Activated CD8-positive, alpha-beta T cell treated with anti-CD3 and anti-CD28 coated beads, Interleukin-2, amount 10 ng/mL, durations not matched to agents 7 days and 5 days (primary cell): ENCODE data around the gene DCST2. TPM values are rescaled to one million over a fixed set of nuclear protein-coding genes. Genes with fewer than 3 reads are reported as not detected.

ENCODE experiments used
- ATAC-seq: fragments of 150-1000 bp; cut with Tn5 transposase; one replicate; pipeline ENCODE4 v1.10.0; 2021; ENCODE audit warnings: moderate library complexity
- CTCF ChIA-PET: fragments of 350-600 bp; sonication (Branson Sonifier 250); formaldehyde crosslinking; loops from one replicate; lab custom pipeline; 2021; ENCODE audit warnings: antibody characterized with exemption; lab: Charles Lee
- POLR2A ChIA-PET: fragments of 350-600 bp; sonication (Branson Sonifier 250); formaldehyde crosslinking; loops from one replicate; lab custom pipeline; 2021; ENCODE audit warnings: antibody characterized with exemption; lab: Charles Lee
- DNase-seq: peaks from one replicate; pipeline ENCODE4 v3.0.0-alpha.2; 2020
- H3K27ac Mint-ChIP-seq: one replicate; pipeline ENCODE4 v1.8.0; 2021; ENCODE audit warnings: mild to moderate bottlenecking, mixed read lengths
- H3K27me3 Mint-ChIP-seq: one replicate; pipeline ENCODE4 v1.8.0; 2021; ENCODE audit warnings: low read depth, mixed read lengths
- H3K36me3 Mint-ChIP-seq: one replicate; pipeline ENCODE4 v1.8.0; 2021; ENCODE audit warnings: low read depth, mixed read lengths
- H3K4me1 Mint-ChIP-seq: one replicate; pipeline ENCODE4 v1.8.0; 2021; ENCODE audit warnings: low read depth, mixed read lengths
- H3K4me3 Mint-ChIP-seq: one replicate; pipeline ENCODE4 v1.8.0; 2021; ENCODE audit warnings: mild to moderate bottlenecking, mixed read lengths
- H3K9me3 Mint-ChIP-seq: one replicate; pipeline ENCODE4 v1.8.0; 2022; ENCODE audit warnings: mixed read lengths; ENCODE audit not compliant: insufficient read depth
- total RNA-seq, 2 experiments: library from RNA; stranded (reverse); gene quantifications; one replicate each; pipeline ENCODE4 v1.2.3, GENCODE V29; 2021

DCST2 gene
- total RNA-seq, 2 experiments from 2014 or later: 0.24 to 0.37 TPM

DNA sequence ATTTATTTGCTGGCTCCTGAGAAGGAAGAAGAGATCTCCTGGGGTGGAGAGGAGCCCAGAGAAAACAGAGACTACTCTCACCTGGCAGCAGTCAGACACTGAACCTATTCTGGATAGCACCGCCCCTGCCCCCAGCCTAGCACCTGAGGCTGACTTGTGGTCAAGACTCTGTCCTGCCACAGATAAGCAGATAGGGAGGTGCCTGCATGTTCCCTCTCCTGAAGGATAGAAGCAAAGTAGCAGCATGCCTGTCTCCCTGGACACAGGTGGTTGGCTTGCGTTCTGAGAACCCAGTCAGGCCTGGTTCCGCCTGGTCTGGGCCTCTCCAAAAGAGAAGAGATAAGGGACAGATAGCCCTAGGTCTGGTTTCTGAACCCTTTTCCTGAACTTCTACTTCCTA lies 43.8 kb upstream of the DCST2 start:
- Mint-ChIP-seq H3K4me1 (peaks cover 75% of the 10 kb centered on the region), H3K4me3 (no peak overlapping the region), H3K9me3 (no peaks in the 10 kb centered on the region), H3K27me3 (peaks cover 28% of the 10 kb centered on the region), H3K27ac (no peak overlapping the region), H3K36me3 (peaks cover 3% of the 10 kb centered on the region)
- ATAC-seq: no peak
- ChIA-PET POLR2A (no interaction called here), CTCF (interaction anchor here (2.3 to 10.4 kb wide), 5 partner anchors 7 to 96 kb away, joined by 9 to 112 read pairs (median 18); partner anchors contain the start of genes EFNA4 and KRTCAP2)
- DNase-seq: no peak

- peaks cover 3% of the 10 kb centered on the region for H3K36me3 Mint-ChIP-seq
- peaks cover 28% of the 10 kb centered on the region for H3K27me3 Mint-ChIP-seq
- no peak overlapping the region for H3K4me3 Mint-ChIP-seq
- H3K4me1 Mint-ChIP-seq: peaks cover 78% of the 10 kb centered on the region
- POLR2A ChIA-PET: no interaction called here
- DNase-seq (no peak), ATAC-seq (no peak)
- H3K27ac Mint-ChIP-seq: no peak overlapping the region
- H3K9me3 Mint-ChIP-seq: no peaks in the 10 kb centered on the region
- CTCF ChIA-PET: interaction anchor here (1.2 to 10.4 kb wide), 7 partner anchors 8 to 97 kb away, joined by 3 to 112 read pairs (median 16); partner anchors contain the start of genes EFNA4 and KRTCAP2
Observed at GRCh38 chr1:155076371-155076770, 42.8 kb upstream of the DCST2 start.

GRCh38 chr1:155075535-155075934 lies 42.0 kb upstream of the DCST2 start:
- ATAC-seq: no peak
- Mint-ChIP-seq H3K27me3 (peaks cover 23% of the 10 kb centered on the region), H3K36me3 (peaks cover 3% of the 10 kb centered on the region), H3K4me1 (peaks cover 79% of the 10 kb centered on the region), H3K27ac (no peak overlapping the region), H3K4me3 (no peak overlapping the region), H3K9me3 (no peaks in the 10 kb centered on the region)
- ChIA-PET POLR2A (interaction anchor here (1.4 kb wide), 1 partner anchor 97 kb away, joined by 3 read pairs; no protein-coding TSS in a partner anchor), CTCF (interaction anchor here (1.8 to 10.4 kb wide), 7 partner anchors 9 to 97 kb away, joined by 8 to 112 read pairs (median 16); partner anchors contain the start of genes ADAM15, EFNA4 and KRTCAP2)
- no peak for DNase-seq

DNA sequence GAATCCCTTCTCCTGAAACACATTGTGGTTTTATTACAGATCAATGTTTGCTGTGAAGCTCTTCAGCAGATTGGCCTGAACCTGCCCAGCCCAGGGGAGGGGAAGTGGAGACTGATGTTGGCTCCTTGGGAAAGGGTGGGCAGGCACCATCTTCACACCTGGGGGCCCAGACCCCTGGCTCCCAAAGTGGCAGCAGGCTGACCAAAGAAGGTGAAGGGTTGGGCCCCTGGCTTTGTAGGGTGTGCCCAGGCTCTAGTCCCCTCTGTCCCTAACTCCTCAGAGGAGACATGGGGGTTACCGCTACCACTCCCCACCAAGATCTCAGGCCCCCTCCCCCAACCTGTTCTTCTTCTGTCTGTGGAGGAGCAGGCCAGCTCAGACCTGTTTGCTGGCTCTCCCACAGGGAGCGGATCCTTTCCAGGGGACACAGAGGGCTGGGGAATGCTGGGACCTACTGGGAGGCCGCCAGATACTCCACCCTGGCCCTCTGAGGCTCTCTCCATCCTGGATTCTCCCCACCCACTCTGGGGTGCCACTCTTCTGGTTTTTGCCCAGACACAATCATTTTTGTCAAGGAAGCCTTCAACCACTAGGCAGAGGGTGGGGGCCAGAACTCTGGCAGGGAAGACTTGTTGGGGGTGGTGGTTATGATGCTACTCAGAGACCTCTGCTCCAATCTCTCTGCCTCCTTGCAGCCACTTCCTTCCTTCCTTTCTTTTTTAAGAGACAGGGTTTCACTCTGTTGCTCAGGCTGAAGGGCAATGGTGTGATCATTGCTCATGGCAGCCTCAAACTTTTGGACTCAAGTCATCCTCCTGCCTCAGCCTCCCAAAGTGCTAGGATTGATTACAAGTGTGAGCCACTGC lies 40.0 kb upstream of the DCST2 start:
- ATAC-seq (peak; percentile 32), DNase-seq (peak; percentile 64)
- Mint-ChIP-seq H3K4me1 (peaks cover 72% of the 10 kb centered on the region), H3K27ac (peak overlapping the region; percentile 76), H3K4me3 (peak overlapping the region; percentile 17), H3K27me3 (peaks cover 13% of the 10 kb centered on the region), H3K36me3 (peaks cover 2% of the 10 kb centered on the region), H3K9me3 (no peaks in the 10 kb centered on the region)
- ChIA-PET POLR2A (no interaction called here), CTCF (interaction anchor here (0.8 to 10.4 kb wide), 8 partner anchors 9 to 99 kb away, joined by 3 to 112 read pairs (median 11); partner anchors contain the start of genes EFNA4 and KRTCAP2)

GRCh38 chr1:155072531-155073289 lies 39.1 kb upstream of the DCST2 start:
- DNase-seq (no peak), ATAC-seq (no peak)
- POLR2A ChIA-PET: interaction anchor here (0.8 to 1.5 kb wide), 2 partner anchors 12 to 101 kb away, joined by 4 read pairs; partner anchors contain the start of gene KRTCAP2
- peaks cover 63% of the 10 kb centered on the region for H3K4me1 Mint-ChIP-seq
- H3K27ac Mint-ChIP-seq: peak overlapping the region; percentile 76
- H3K27me3 Mint-ChIP-seq: peaks cover 9% of the 10 kb centered on the region
- H3K9me3 Mint-ChIP-seq: no peaks in the 10 kb centered on the region
- CTCF ChIA-PET: interaction anchor here (1.1 to 10.4 kb wide), 6 partner anchors 11 to 100 kb away, joined by 3 to 112 read pairs (median 6); partner anchors contain the start of genes ADAM15 and KRTCAP2
- peaks cover 4% of the 10 kb centered on the region for H3K36me3 Mint-ChIP-seq
- no peak overlapping the region for H3K4me3 Mint-ChIP-seq

- peaks cover 56% of the 10 kb centered on the region for H3K4me1 Mint-ChIP-seq
- ChIA-PET CTCF (interaction anchor here (0.7 to 10.4 kb wide), 4 partner anchors 10 to 21 kb away, joined by 4 to 112 read pairs (median 12); partner anchors contain the start of gene ADAM15), POLR2A (interaction anchor here (0.8 to 1.5 kb wide), 2 partner anchors 13 to 102 kb away, joined by 4 read pairs; partner anchors contain the start of gene KRTCAP2)
- H3K27me3 Mint-ChIP-seq: peaks cover 7% of the 10 kb centered on the region
- no peaks in the 10 kb centered on the region for H3K9me3 Mint-ChIP-seq
- H3K36me3 Mint-ChIP-seq: peaks cover 9% of the 10 kb centered on the region
- H3K4me3 Mint-ChIP-seq: no peak overlapping the region
- DNase-seq (no peak), ATAC-seq (no peak)
- H3K27ac Mint-ChIP-seq: no peak overlapping the region
Observed at GRCh38 chr1:155071701-155072100, 38.1 kb upstream of the DCST2 start.

DNA sequence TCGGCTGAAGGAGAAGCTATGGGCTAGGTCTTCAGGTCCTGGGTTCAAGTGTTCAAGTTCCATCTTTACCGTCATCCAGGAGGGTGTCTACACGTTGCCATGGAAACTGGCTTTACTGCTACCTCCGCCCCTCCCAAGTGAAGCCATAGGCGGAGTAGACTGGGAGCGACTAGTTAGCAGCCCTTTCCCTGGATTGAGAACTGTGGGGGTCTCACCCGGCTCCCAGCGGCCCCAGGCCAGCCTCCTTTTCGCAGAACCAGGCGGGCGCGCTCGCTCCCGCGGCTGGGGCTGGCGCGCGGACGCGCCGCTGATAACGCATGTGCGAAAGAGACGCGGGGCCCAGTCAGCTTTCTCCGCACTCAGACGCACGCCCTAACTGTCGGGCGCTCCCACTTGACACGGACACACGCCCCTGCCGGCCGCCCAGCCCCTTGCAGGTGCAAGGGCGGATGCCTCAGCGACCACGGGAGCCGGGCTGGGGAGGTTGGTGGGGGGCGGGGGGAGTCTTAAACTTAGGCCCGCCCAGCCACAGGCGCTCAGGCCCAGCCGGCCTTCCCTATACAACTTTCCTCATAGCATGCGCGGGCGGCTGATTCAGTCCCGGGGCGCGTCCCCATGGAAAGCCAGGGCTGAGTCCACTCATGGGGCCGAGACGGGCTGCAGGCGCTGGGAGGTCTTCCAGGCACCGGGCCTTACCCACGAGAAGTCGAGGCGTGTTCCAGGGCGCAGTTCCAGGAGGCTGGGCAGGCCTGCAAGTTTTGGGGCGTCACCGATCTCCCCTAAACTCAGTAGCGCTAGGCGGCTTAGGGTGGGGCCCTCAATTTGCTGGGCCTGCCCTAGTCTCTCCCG lies 37.4 kb upstream of the DCST2 start:
- peak; percentile 85 for DNase-seq
- H3K4me3 Mint-ChIP-seq: peak overlapping the region; percentile 15
- H3K27ac Mint-ChIP-seq: no peak overlapping the region
- peaks cover 13% of the 10 kb centered on the region for H3K36me3 Mint-ChIP-seq
- ChIA-PET CTCF (interaction anchor here (0.6 to 10.4 kb wide), 8 partner anchors 9 to 102 kb away, joined by 3 to 112 read pairs (median 4); partner anchors contain the start of genes ADAM15 and KRTCAP2), POLR2A (interaction anchor here (0.5 kb wide), 1 partner anchor 10 kb away, joined by 3 read pairs; no protein-coding TSS in a partner anchor)
- H3K4me1 Mint-ChIP-seq: peaks cover 58% of the 10 kb centered on the region
- H3K27me3 Mint-ChIP-seq: peaks cover 7% of the 10 kb centered on the region
- peak; percentile 90 for ATAC-seq
- no peaks in the 10 kb centered on the region for H3K9me3 Mint-ChIP-seq

DNA sequence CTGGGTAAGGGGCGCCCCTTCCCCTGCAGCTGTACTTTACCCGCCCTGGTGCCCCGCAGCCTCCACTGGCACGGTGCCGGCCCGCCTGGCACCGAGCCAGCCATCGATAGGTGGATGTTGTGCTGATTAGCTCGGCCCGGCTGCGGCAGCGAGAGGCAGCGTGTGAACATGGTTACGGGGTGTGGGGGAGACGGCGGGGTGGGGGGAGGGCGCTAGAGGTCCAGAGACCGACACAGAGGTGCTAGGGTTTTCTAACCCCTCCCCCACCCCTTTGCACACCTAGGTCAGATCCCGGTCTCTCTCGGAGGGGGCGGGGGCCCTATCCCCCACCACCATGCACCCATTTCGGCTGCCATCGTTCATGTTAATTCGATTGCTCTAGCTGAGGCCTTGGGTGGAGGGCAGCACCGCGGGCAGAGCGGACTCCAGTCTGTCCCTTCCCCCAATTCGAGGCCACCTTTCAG lies 36.6 kb upstream of the DCST2 start:
- POLR2A ChIA-PET: interaction anchor here (0.5 kb wide), 1 partner anchor 11 kb away, joined by 3 read pairs; no protein-coding TSS in a partner anchor
- ATAC-seq (no peak), DNase-seq (no peak)
- peaks cover 54% of the 10 kb centered on the region for H3K4me1 Mint-ChIP-seq
- no peak overlapping the region for H3K27ac Mint-ChIP-seq
- H3K4me3 Mint-ChIP-seq: peak overlapping the region; percentile 15
- H3K27me3 Mint-ChIP-seq: peaks cover 7% of the 10 kb centered on the region
- H3K9me3 Mint-ChIP-seq: no peaks in the 10 kb centered on the region
- CTCF ChIA-PET: interaction anchor here (0.6 to 10.4 kb wide), 8 partner anchors 9 to 103 kb away, joined by 3 to 112 read pairs (median 4); partner anchors contain the start of genes ADAM15 and KRTCAP2
- H3K36me3 Mint-ChIP-seq: peaks cover 13% of the 10 kb centered on the region

DNA sequence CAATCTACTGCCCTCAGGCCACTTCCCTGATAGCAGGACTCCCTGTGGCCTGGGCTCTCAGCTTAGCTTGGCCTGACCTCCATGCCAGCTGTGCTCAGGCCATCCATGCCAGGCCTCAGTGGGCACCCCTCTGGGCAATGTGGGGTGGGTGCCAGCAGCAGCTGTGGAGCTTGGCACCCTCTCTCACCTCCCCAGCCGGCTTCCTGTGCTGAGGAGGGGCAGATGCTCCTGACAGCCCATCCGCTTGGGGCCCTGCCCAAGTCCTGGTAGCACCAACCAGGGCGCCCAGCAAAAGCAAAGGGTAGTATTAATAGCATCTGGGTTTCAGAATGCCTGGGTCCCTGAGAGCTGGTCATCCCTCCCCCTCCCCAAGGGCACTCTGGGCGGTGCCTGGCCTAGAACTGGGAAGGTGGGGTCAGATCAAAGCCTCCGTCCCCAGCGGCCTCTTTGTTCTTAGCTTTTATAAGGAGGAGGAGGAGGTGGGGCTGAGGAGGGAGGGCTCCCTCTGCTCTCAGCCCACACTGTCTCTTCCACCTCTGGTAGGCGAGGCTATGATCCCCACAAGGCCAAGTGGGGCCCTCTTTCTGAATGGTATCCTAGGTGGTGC lies 36.1 kb upstream of the DCST2 start:
- Mint-ChIP-seq H3K27me3 (peaks cover 7% of the 10 kb centered on the region), H3K36me3 (peaks cover 13% of the 10 kb centered on the region), H3K4me1 (peaks cover 54% of the 10 kb centered on the region), H3K27ac (no peak overlapping the region), H3K4me3 (no peak overlapping the region), H3K9me3 (no peaks in the 10 kb centered on the region)
- ATAC-seq: no peak
- ChIA-PET CTCF (interaction anchor here (1.1 to 10.4 kb wide), 5 partner anchors 8 to 103 kb away, joined by 4 to 112 read pairs (median 7); partner anchors contain the start of gene KRTCAP2), POLR2A (no interaction called here)
- DNase-seq: no peak

DNA sequence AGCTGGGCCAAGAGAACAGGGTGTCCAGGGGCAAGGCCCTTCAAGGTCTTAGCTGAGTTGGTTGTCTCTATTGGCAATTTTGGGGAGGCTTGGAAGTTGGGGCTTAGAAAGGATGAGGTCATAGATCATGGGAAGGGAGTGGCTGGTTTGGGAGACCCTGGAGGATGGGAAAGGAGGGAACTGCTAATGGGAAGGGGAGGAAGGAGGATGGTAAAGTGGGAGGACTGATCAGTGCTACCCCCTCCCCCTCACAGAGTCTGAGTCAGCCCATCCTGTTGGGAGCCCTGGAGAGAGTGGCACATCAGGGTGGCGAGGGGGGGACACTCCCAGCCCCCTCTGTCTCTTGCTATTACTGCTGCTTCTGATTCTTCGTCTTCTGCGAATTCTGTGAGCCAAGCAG lies 35.0 kb upstream of the DCST2 start:
- ChIA-PET CTCF (interaction anchor here (0.8 to 10.4 kb wide), 4 partner anchors 16 to 104 kb away, joined by 3 to 112 read pairs (median 8); partner anchors contain the start of gene KRTCAP2), POLR2A (interaction anchor here (0.6 kb wide), 1 partner anchor 95 kb away, joined by 3 read pairs; no protein-coding TSS in a partner anchor)
- Mint-ChIP-seq H3K4me3 (no peak overlapping the region), H3K27me3 (peaks cover 7% of the 10 kb centered on the region), H3K36me3 (peaks cover 13% of the 10 kb centered on the region), H3K4me1 (peaks cover 51% of the 10 kb centered on the region), H3K27ac (no peak overlapping the region), H3K9me3 (no peaks in the 10 kb centered on the region)
- DNase-seq (no peak), ATAC-seq (no peak)
